HepG2 (cell line): ENCODE results near the gene EMILIN1. TPM values are rescaled to one million over a fixed set of nuclear protein-coding genes. Genes with fewer than 3 reads are reported as not detected.
A peak's percentile ranks its signal among the peaks of the same experiment; 100 is the strongest.

ENCODE experiments used
- CBFB ChIP-seq: sonication (generic); formaldehyde crosslinking; IDR thresholded peaks from 2 replicates; pipeline ENCODE4 v1.4.0; 2020; ENCODE audit warnings: missing genetic modification reagents
- ELF3 ChIP-seq: IDR thresholded peaks from 2 replicates; pipeline ENCODE4 v1.6.1; 2016; ENCODE audit warnings: missing genetic modification reagents, missing compliant biosample characterization
- HHEX ChIP-seq: IDR thresholded peaks from 2 replicates; pipeline ENCODE4 v1.6.1; 2016; ENCODE audit warnings: control low read depth
- JDP2 ChIP-seq: sonication (generic); formaldehyde crosslinking; IDR thresholded peaks from 2 replicates; pipeline ENCODE4 v1.8.1; 2022; ENCODE audit warnings: missing genetic modification reagents, borderline replicate concordance
- TEAD2 ChIP-seq: sonication (generic); formaldehyde crosslinking; IDR thresholded peaks from 2 replicates; pipeline ENCODE4 v1.9.0; 2021; ENCODE audit warnings: missing genetic modification reagents
- ZBTB38 ChIP-seq: sonication (generic); formaldehyde crosslinking; IDR thresholded peaks from 2 replicates; pipeline ENCODE4 v1.5.1; 2020; ENCODE audit warnings: mild to moderate bottlenecking, missing genetic modification reagents
- ZNF234 ChIP-seq: sonication (generic); formaldehyde crosslinking; conservative IDR thresholded peaks from 2 replicates; pipeline ENCODE4 v1.5.1; 2020; ENCODE audit warnings: mild to moderate bottlenecking, missing genetic modification reagents
- ZNF44 ChIP-seq: sonication (generic); formaldehyde crosslinking; IDR thresholded peaks from 2 replicates; pipeline ENCODE4 v1.5.1; 2020; ENCODE audit warnings: mild to moderate bottlenecking, missing genetic modification reagents
- ZNF441 ChIP-seq: sonication (generic); formaldehyde crosslinking; IDR thresholded peaks from 2 replicates; pipeline ENCODE4 v1.7.0; 2021; ENCODE audit warnings: missing genetic modification reagents, borderline replicate concordance
- ZNF670 ChIP-seq: sonication (generic); formaldehyde crosslinking; IDR thresholded peaks from 2 replicates; pipeline ENCODE4 v1.8.0; 2022; ENCODE audit warnings: mild to moderate bottlenecking, missing genetic modification reagents, borderline replicate concordance
- polyA plus RNA-seq, 8 experiments: library from polyadenylated mRNA; depleted of rRNA in 3 of 8; stranded (reverse) in 7 of 8; unstranded in 1 of 8; fragments of >200 nt; fragmentation: Illumina TruSeq in 4 of 8; extraction: Trizol in 4 of 8; gene quantifications; 2 replicates each; pipeline versions ENCODE4 v1.2.1 to v1.2.3, GENCODE V29; 2011 to 2016; ENCODE audit warnings: low read depth in 4 of 8, missing spikeins in 1 of 8, mixed read lengths in 1 of 8; ENCODE audit not compliant: insufficient read depth in 1 of 8
- total RNA-seq, 5 experiments: library from RNA; depleted of rRNA; stranded (reverse); fragments of >200 nt; fragmentation: Illumina TruSeq; extraction: Trizol; gene quantifications; 2 replicates each; pipeline ENCODE4 v1.2.3, GENCODE V29; 2016; ENCODE audit warnings: low read depth in 1 of 5
- TF ChIP-seq, protein P1 (sequence below): sonication (generic); formaldehyde crosslinking; conservative IDR thresholded peaks from 2 replicates; pipeline ENCODE4 v1.4.0; 2020; ENCODE audit warnings: missing genetic modification reagents
- TF ChIP-seq, protein P2 (sequence below): IDR thresholded peaks from 2 replicates; pipeline ENCODE4 v1.6.1; 2016; ENCODE audit warnings: low read depth, missing genetic modification reagents, missing compliant biosample characterization
- TF ChIP-seq, protein P3 (sequence below): sonication (generic); formaldehyde crosslinking; IDR thresholded peaks from 2 replicates; pipeline ENCODE4 v1.4.0; 2020; ENCODE audit warnings: mild to moderate bottlenecking, missing genetic modification reagents
- TF ChIP-seq, protein P4 (sequence below): sonication (generic); formaldehyde crosslinking; IDR thresholded peaks from 2 replicates; pipeline ENCODE4 v1.4.0; 2020; ENCODE audit warnings: missing genetic modification reagents
- TF ChIP-seq, protein P5 (sequence below): sonication (generic); formaldehyde crosslinking; IDR thresholded peaks from 2 replicates; pipeline ENCODE4 v1.8.1; 2022; ENCODE audit warnings: low read depth, mild to moderate bottlenecking, missing genetic modification reagents

EMILIN1 gene
- total and polyA plus RNA-seq, 2 of the 13 experiments (the other 11 are each of a cell fraction or from before 2014, with no cell fraction given), result 8.1 to 9.7 TPM

DNA sequence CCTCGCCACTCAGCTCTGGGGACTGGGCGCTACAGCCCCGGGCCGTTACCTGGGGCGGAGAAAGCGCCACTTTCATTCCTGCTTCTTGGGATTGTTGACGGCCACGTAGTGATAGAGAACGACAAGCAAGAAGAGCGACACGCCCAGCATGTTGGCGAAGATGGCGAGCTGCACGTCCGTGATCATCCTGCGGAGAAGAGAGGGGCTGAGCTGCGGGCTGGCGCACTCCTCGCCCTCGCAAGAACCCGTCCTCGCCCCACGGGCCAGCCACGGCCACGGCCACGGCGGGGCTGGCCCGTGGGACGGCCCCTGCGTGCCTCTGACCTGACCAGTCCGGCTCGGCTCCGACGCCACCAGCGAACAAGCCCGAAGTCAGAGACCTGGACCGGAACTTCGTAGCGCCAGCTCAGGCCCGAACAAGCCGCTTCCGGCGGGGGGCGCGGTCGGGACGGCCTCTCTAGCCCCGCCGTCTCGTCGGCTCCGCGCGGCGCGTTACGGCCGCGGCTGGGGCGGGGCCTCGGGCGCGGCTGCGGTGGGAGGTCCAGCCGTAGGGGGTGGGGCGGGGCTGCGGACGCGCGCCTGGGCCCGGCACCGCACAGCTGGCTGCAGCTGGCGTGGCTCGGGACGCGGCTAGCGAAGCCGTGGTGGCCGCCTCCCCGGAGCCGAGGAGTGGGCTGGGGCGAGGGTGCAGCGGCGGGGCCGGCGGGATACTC, 7.0 kb upstream of the EMILIN1 start, which contains the start of gene OST4 (continued):
- TF ChIP-seq, protein P1, sequence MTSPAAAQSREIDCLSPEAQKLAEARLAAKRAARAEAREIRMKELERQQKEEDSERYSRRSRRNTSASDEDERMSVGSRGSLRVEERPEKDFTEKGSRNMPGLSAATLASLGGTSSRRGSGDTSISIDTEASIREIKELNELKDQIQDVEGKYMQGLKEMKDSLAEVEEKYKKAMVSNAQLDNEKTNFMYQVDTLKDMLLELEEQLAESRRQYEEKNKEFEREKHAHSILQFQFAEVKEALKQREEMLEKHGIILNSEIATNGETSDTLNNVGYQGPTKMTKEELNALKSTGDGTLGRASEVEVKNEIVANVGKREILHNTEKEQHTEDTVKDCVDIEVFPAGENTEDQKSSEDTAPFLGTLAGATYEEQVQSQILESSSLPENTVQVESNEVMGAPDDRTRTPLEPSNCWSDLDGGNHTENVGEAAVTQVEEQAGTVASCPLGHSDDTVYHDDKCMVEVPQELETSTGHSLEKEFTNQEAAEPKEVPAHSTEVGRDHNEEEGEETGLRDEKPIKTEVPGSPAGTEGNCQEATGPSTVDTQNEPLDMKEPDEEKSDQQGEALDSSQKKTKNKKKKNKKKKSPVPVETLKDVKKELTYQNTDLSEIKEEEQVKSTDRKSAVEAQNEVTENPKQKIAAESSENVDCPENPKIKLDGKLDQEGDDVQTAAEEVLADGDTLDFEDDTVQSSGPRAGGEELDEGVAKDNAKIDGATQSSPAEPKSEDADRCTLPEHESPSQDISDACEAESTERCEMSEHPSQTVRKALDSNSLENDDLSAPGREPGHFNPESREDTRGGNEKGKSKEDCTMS (CRISPR knock-in tag), result no peak
- TF ChIP-seq, protein P2, sequence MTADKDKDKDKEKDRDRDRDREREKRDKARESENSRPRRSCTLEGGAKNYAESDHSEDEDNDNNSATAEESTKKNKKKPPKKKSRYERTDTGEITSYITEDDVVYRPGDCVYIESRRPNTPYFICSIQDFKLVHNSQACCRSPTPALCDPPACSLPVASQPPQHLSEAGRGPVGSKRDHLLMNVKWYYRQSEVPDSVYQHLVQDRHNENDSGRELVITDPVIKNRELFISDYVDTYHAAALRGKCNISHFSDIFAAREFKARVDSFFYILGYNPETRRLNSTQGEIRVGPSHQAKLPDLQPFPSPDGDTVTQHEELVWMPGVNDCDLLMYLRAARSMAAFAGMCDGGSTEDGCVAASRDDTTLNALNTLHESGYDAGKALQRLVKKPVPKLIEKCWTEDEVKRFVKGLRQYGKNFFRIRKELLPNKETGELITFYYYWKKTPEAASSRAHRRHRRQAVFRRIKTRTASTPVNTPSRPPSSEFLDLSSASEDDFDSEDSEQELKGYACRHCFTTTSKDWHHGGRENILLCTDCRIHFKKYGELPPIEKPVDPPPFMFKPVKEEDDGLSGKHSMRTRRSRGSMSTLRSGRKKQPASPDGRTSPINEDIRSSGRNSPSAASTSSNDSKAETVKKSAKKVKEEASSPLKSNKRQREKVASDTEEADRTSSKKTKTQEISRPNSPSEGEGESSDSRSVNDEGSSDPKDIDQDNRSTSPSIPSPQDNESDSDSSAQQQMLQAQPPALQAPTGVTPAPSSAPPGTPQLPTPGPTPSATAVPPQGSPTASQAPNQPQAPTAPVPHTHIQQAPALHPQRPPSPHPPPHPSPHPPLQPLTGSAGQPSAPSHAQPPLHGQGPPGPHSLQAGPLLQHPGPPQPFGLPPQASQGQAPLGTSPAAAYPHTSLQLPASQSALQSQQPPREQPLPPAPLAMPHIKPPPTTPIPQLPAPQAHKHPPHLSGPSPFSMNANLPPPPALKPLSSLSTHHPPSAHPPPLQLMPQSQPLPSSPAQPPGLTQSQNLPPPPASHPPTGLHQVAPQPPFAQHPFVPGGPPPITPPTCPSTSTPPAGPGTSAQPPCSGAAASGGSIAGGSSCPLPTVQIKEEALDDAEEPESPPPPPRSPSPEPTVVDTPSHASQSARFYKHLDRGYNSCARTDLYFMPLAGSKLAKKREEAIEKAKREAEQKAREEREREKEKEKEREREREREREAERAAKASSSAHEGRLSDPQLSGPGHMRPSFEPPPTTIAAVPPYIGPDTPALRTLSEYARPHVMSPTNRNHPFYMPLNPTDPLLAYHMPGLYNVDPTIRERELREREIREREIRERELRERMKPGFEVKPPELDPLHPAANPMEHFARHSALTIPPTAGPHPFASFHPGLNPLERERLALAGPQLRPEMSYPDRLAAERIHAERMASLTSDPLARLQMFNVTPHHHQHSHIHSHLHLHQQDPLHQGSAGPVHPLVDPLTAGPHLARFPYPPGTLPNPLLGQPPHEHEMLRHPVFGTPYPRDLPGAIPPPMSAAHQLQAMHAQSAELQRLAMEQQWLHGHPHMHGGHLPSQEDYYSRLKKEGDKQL (CRISPR knock-in tag), result no peak
- TF ChIP-seq, protein P3, sequence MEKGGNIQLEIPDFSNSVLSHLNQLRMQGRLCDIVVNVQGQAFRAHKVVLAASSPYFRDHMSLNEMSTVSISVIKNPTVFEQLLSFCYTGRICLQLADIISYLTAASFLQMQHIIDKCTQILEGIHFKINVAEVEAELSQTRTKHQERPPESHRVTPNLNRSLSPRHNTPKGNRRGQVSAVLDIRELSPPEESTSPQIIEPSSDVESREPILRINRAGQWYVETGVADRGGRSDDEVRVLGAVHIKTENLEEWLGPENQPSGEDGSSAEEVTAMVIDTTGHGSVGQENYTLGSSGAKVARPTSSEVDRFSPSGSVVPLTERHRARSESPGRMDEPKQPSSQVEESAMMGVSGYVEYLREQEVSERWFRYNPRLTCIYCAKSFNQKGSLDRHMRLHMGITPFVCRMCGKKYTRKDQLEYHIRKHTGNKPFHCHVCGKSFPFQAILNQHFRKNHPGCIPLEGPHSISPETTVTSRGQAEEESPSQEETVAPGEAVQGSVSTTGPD (CRISPR knock-in tag), result no peak
- TF ChIP-seq ELF3 (CRISPR knock-in tag) (peak; percentile 76), ZNF441 (CRISPR knock-in tag) (no peak), JDP2 (CRISPR knock-in tag) (no peak; the same call in 1 of the 2 replicates), ZNF234 (CRISPR knock-in tag) (no peak), CBFB (CRISPR knock-in tag) (peak; percentile 91), HHEX (CRISPR knock-in tag) (no peak), TEAD2 (CRISPR knock-in tag) (no peak), ZBTB38 (peak; percentile 55; the same call in 1 of the 2 replicates), ZNF44 (no peak), ZNF670 (no peak; the same call in 1 of the 2 replicates)
- TF ChIP-seq, protein P4, sequence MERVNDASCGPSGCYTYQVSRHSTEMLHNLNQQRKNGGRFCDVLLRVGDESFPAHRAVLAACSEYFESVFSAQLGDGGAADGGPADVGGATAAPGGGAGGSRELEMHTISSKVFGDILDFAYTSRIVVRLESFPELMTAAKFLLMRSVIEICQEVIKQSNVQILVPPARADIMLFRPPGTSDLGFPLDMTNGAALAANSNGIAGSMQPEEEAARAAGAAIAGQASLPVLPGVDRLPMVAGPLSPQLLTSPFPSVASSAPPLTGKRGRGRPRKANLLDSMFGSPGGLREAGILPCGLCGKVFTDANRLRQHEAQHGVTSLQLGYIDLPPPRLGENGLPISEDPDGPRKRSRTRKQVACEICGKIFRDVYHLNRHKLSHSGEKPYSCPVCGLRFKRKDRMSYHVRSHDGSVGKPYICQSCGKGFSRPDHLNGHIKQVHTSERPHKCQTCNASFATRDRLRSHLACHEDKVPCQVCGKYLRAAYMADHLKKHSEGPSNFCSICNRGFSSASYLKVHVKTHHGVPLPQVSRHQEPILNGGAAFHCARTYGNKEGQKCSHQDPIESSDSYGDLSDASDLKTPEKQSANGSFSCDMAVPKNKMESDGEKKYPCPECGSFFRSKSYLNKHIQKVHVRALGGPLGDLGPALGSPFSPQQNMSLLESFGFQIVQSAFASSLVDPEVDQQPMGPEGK (CRISPR knock-in tag), result peak; percentile 61; the same call in 1 of the 2 replicates
- TF ChIP-seq, protein P5, sequence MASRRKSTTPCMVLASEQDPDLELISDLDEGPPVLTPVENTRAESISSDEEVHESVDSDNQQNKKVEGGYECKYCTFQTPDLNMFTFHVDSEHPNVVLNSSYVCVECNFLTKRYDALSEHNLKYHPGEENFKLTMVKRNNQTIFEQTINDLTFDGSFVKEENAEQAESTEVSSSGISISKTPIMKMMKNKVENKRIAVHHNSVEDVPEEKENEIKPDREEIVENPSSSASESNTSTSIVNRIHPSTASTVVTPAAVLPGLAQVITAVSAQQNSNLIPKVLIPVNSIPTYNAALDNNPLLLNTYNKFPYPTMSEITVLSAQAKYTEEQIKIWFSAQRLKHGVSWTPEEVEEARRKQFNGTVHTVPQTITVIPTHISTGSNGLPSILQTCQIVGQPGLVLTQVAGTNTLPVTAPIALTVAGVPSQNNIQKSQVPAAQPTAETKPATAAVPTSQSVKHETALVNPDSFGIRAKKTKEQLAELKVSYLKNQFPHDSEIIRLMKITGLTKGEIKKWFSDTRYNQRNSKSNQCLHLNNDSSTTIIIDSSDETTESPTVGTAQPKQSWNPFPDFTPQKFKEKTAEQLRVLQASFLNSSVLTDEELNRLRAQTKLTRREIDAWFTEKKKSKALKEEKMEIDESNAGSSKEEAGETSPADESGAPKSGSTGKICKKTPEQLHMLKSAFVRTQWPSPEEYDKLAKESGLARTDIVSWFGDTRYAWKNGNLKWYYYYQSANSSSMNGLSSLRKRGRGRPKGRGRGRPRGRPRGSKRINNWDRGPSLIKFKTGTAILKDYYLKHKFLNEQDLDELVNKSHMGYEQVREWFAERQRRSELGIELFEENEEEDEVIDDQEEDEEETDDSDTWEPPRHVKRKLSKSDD, result peak; percentile 88
